Heart left ventricle (tissue), 16 donors: Measurements from ENCODE around the gene IL19. TPM values are rescaled to one million over a fixed set of nuclear protein-coding genes. Genes with fewer than 3 reads are reported as not detected.

Experiments used
- ATAC-seq, 4 donors: fragments of 200-7000 bp; cut with Tn5 transposase; one replicate each; pipeline ENCODE4 v1.9.1; 2020 to 2022; ENCODE audit warnings: moderate library complexity in 4 of 4, mild to moderate bottlenecking in 3 of 4, moderate number of reproducible peaks in 1 of 4
- DNase-seq, 5 donors: peaks; one replicate each; pipeline ENCODE4 v3.0.0-alpha.2; 2020
- H3K27ac ChIP-seq, 12 donors: fragments of 200-600 bp; sonication (generic) in 4 of 12; one replicate each; pipeline versions ENCODE4 v1.5.0 to v1.8.0; 2016 to 2022; ENCODE audit warnings: mild to moderate bottlenecking in 2 of 12
- H3K27me3 ChIP-seq, 9 donors: fragments of 200-600 bp; sonication (generic) in 2 of 9; one replicate each; pipeline versions ENCODE4 v1.5.1 to v1.8.0; 2016 to 2022; ENCODE audit warnings: mild to moderate bottlenecking in 3 of 9
- H3K36me3 ChIP-seq, 9 donors: fragments of 200-600 bp; sonication (generic) in 2 of 9; one replicate each; pipeline versions ENCODE4 v1.5.0 to v1.8.0; 2018 to 2022; ENCODE audit warnings: mild to moderate bottlenecking in 2 of 9
- H3K4me1 ChIP-seq, 12 donors: fragments of 200-600 bp; sonication (generic) in 4 of 12; one replicate each; pipeline versions ENCODE4 v1.5.0 to v1.8.0; 2016 to 2022; ENCODE audit warnings: mild to moderate bottlenecking in 3 of 12
- H3K4me3 ChIP-seq, 12 donors: fragments of 200-600 bp; sonication (generic) in 4 of 12; one replicate each; pipeline versions ENCODE4 v1.5.0 to v1.8.0; 2017 to 2022; ENCODE audit warnings: mild to moderate bottlenecking in 9 of 12, moderate library complexity in 4 of 12
- H3K9me3 ChIP-seq, 12 donors: fragments of 200-600 bp; sonication (generic) in 4 of 12; one replicate each; pipeline versions ENCODE4 v1.5.0 to v1.8.0; 2016 to 2022; ENCODE audit warnings: mild to moderate bottlenecking in 1 of 12
- POLR2A ChIP-seq, 2 donors: fragments of 450-650 bp; IDR thresholded peaks; one replicate each; pipeline ENCODE4 v1.6.1; 2017; ENCODE audit warnings: antibody characterized with exemption in 2 of 2, mild to moderate bottlenecking in 2 of 2, moderate library complexity in 2 of 2
- WGBS, 4 donors: extraction: QIAGEN DNeasy Blood & Tissue Kit in 2 of 4; methylation state at CpG; one replicate each; pipeline versions ENCODE4 v1.1.5 to v1.1.7; 2013 to 2018; 5-methylcytosine and 5-hydroxymethylcytosine counted together
- intact Hi-C, 10 donors: fragments of 100-400 bp; cut with DNase I; formaldehyde crosslinking; loops; one replicate each; pipeline versions ENCODE4 v1.11.1 to v1.14.2; 2022
- polyA plus RNA-seq, 2 donors: library from polyadenylated mRNA; stranded (reverse); fragments of 200-250 nt; gene quantifications; one replicate each; pipeline ENCODE4 v1.2.3, GENCODE V29; 2013
- total RNA-seq, 9 donors: library from RNA; depleted of rRNA in 2 of 9; stranded (reverse); fragments of >200 nt in 2 of 9; fragmentation: NEBNext Ultra II Directional in 3 of 9; extraction: Animal tissue kit (Norgen Biotek cat#: 25700) in 3 of 9; gene quantifications; one replicate each; pipeline versions ENCODE4 v1.1.0 to v1.2.4, GENCODE V29; 2016 to 2023
- TF ChIP-seq, protein P1 (sequence below), 12 donors: fragments of 200-600 bp; sonication (generic) in 4 of 12; IDR thresholded peaks; one replicate each; pipeline versions ENCODE4 v1.5.0 to v1.8.0; 2018 to 2022; ENCODE audit warnings: antibody characterized with exemption in 12 of 12, mild to moderate bottlenecking in 5 of 12
- donor health status: ischemic (EF 13 %, LVEDD 7.1; RV severe dilation, severe dysfunction).
- donor health status: healthy with polysubstance abuse.
- donor health status: DM: no; HTN: yes; CAD: no.
- donor health status: DM: no; HTN: no; CAD: no.
- donor health status: ischemic (EF 25% LVEDD 6.9; RV normal size, moderate dysfunction).
- donor health status: ischemic (EF 25% LVEDD 5.7; RV mildly dilated, moderate dysfunction).
- donor health status: healthy.
- donor health status: DM: yes; HTN: yes; CAD: no.
- donor health status: ischemic (EF 35%, LVEDD 5.7; RV mildly dilated, moderate dysfunction).
- donor health status: nonischemic (EF 11% LVEDD 7.7; RV severe dilation, severe dysfunction).
- donor health status: DM: yes; HTN: yes; CAD: no.
- donor health status: PGD.
- donor health status: ischemic (EF 29% LVEDD 5.4; RV normal size, mild dysfunction).
- donor health status: nonischemic (EF 23%, LVEDD 6.1; RV moderate dilation, normal function).

Gene IL19
- total and polyA plus RNA-seq, 11 donors = not detected

DNA sequence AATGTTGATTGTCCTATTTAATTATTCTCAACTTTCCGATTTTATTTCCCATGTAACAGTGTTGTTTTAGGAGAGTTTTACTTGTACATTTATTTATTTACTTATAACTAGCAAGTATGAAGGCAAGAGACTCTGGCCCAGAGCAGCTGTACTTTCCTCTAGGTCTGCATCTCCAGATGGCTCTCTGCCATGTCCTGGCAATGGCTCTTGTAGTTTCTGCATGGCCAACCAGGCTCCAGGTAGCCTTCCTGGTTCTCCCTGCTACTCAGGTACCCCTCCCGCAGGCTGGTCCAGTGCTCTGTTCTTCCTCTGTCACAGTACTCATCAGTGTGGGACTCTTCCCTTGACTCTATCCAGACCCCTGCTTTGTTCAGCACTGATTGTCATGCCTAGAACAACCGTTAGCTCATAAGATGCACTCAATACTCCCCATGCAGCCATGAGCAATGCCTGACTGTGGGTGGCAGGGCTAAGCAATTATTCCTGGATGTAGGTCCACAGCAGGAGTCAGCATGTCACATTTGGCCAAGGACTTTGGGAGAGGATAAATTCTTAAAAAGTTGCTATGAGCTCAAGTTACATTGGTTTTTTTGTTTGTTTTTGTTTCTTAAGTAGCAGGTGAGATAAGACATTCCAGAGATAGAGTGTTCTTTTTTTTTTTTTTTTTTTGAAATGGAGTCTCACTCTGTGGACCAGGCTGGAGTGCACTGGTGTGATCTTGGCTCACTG lies 84.0 kb downstream of the IL19 start:
- TF ChIP-seq, protein P1, sequence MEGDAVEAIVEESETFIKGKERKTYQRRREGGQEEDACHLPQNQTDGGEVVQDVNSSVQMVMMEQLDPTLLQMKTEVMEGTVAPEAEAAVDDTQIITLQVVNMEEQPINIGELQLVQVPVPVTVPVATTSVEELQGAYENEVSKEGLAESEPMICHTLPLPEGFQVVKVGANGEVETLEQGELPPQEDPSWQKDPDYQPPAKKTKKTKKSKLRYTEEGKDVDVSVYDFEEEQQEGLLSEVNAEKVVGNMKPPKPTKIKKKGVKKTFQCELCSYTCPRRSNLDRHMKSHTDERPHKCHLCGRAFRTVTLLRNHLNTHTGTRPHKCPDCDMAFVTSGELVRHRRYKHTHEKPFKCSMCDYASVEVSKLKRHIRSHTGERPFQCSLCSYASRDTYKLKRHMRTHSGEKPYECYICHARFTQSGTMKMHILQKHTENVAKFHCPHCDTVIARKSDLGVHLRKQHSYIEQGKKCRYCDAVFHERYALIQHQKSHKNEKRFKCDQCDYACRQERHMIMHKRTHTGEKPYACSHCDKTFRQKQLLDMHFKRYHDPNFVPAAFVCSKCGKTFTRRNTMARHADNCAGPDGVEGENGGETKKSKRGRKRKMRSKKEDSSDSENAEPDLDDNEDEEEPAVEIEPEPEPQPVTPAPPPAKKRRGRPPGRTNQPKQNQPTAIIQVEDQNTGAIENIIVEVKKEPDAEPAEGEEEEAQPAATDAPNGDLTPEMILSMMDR (IDR thresholded peaks at IDR 0.05) = no peak
- TF ChIP-seq POLR2A (IDR thresholded peaks at IDR 0.05) = no peak
- H3K27ac ChIP-seq = no peak overlapping the region
- 67 to 76% (median 71%) methylated on average over 3 of the region's 3 CpGs for WGBS, 4 donors
- intact Hi-C loops = no loop called here
- peaks cover 0 to 22% (median 3%) of the 10 kb centered on the region in 12 donors for H3K9me3 ChIP-seq
- ATAC-seq (no peak), DNase-seq (no peak)
- no peak overlapping the region for H3K4me3 ChIP-seq
- no peaks in the 10 kb centered on the region for H3K36me3 ChIP-seq
- H3K27me3 ChIP-seq = peaks cover 0 to 6% (median 0%) of the 10 kb centered on the region in 9 donors
- H3K4me1 ChIP-seq = peaks cover 0 to 14% (median 0%) of the 10 kb centered on the region in 12 donors

DNA sequence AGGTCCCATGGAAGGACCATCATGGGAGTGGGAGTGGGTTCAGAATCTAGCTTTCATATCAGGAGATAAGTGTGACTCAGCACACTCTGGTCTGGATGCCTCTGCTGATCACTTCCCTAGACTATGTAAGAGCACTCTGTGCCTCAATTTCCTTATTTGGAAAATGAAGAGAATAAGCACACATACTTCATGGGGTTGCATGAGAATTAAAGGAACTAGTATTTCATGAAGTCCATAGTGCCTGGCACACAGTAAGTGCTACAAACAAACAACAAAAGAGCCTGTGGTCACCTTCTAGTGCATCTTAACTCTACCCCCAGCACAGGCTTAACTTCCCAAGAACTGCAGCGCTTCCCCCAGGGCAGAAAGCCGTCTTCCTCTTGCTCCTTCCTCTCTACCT lies 85.3 kb downstream of the IL19 start:
- intact Hi-C loops = no loop called here
- Histone ChIP-seq H3K27me3 (peaks cover 0 to 14% (median 0%) of the 10 kb centered on the region in 9 donors), H3K4me1 (peaks cover 0 to 14% (median 0%) of the 10 kb centered on the region in 12 donors), H3K4me3 (no peak overlapping the region), H3K36me3 (no peaks in the 10 kb centered on the region), H3K27ac (no peak overlapping the region), H3K9me3 (peaks cover 0 to 22% (median 3%) of the 10 kb centered on the region in 12 donors)
- no peak for TF ChIP-seq POLR2A (IDR thresholded peaks at IDR 0.05)
- TF ChIP-seq, protein P1 (IDR thresholded peaks at IDR 0.05) = no peak
- DNase-seq (no peak), ATAC-seq (no peak)
- WGBS, 4 donors = 84 to 95% (median 93%) methylated on average over 2 of the region's 2 CpGs

DNA sequence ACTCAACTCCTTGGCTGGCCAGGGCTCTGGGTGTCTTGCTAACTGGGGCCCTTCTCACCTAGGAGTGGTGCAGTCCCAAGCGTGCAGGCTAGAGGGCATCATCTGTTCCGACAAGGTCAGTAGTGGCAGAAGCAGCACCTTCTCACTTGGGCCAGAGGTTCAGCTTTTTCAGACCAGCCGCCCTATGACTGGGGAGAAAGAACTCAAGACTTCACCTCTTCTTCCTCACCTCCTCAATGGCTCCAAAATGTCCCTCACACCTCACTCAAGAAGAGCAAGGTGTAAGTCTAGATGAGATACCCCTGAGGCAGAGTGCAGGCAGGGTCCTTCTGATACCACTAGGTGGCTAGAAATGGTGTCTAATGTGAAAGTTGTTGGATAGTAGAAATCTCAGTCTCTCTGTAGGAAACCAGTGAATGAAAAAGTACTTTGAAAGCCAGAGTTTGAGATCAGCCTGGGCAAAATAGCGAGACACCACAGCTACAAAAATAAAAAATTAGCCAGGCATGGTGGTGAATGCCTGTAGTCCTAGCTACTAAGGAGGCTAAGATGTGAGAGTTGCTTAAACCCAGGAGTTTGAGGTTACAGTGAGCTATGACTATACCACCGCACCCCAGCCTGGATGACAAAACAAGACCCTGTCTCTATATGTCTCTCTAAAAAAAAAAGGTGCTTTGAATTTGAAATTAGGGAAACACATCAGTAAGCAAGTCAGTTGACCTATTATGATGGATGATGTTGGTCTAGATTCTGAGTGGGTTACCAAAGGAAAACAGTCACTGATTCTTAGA lies 86.3 kb downstream of the IL19 start:
- Histone ChIP-seq H3K4me1 (peaks cover 0 to 14% (median 0%) of the 10 kb centered on the region in 12 donors), H3K36me3 (no peaks in the 10 kb centered on the region), H3K27me3 (peaks cover 0 to 17% (median 0%) of the 10 kb centered on the region in 9 donors), H3K9me3 (peaks cover 0 to 18% (median 3%) of the 10 kb centered on the region in 12 donors), H3K27ac (no peak overlapping the region), H3K4me3 (no peak overlapping the region)
- WGBS, 4 donors = 88 to 98% (median 94%) methylated on average over 5 of the region's 5 CpGs
- DNase-seq (no peak), ATAC-seq (no peak)
- TF ChIP-seq, protein P1 (IDR thresholded peaks at IDR 0.05) = no peak
- TF ChIP-seq POLR2A (IDR thresholded peaks at IDR 0.05) = no peak
- intact Hi-C loops = no loop called here

DNA sequence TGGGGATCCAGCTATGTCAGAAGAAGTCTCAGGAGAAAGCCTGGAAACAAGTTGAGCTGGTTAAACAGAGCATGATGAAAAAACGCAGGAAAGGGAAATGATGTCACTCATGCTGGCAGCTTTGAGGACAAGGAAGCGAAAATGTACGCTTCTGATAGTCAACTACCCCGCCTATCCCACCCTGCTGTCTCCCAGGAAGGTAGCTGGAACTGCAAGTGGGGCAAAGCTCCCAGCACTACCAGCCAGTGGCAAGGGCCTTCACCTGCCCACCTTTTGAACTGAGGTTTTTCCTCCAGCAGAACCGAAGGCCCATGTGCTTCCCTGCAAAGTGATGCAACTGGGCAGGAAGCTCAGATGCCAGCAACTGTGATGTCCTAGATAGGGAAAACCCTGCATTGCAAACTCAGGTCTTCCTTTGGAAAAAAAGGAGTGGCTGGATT lies 88.5 kb downstream of the IL19 start:
- peak; percentile 14 to 49 (median 40) for ATAC-seq
- WGBS, 4 donors = 56 to 76% (median 64%) methylated on average over 5 of the region's 5 CpGs
- Histone ChIP-seq H3K27ac (peak overlapping the region in 1 of 12 donors; percentile 25), H3K27me3 (peaks cover 0 to 18% (median 0%) of the 10 kb centered on the region in 9 donors), H3K36me3 (no peaks in the 10 kb centered on the region), H3K4me3 (peak overlapping the region in 1 of 12 donors; percentile 33), H3K4me1 (peaks cover 0 to 14% (median 0%) of the 10 kb centered on the region in 12 donors), H3K9me3 (no peaks in the 10 kb centered on the region)
- TF ChIP-seq, protein P1 (IDR thresholded peaks at IDR 0.05) = no peak
- no peak for TF ChIP-seq POLR2A (IDR thresholded peaks at IDR 0.05)
- DNase-seq = no peak
- intact Hi-C loops = no loop called here
